HepG2 (cell line): ENCODE measurements around the gene DIRAS1. TPM values are rescaled to one million over a fixed set of nuclear protein-coding genes. Genes with fewer than 3 reads are reported as not detected.

ENCODE experiments used
- CREBL2 ChIP-seq: sonication (generic); formaldehyde crosslinking; IDR thresholded peaks from 2 replicates; pipeline ENCODE4 v1.8.1; 2023; ENCODE audit warnings: missing genetic modification reagents, mild to moderate bottlenecking, borderline replicate concordance
- FOXA3 ChIP-seq: IDR thresholded peaks from 2 replicates; pipeline ENCODE4 v1.6.1; 2016; ENCODE audit warnings: missing genetic modification reagents, missing compliant biosample characterization
- FOXM1 ChIP-seq: sonication (generic); formaldehyde crosslinking; IDR thresholded peaks from 2 replicates; pipeline ENCODE4 v1.5.0; 2020; ENCODE audit warnings: missing genetic modification reagents
- KDM1A ChIP-seq: IDR thresholded peaks from 2 replicates; pipeline ENCODE4 v1.6.1; 2016; ENCODE audit warnings: missing compliant biosample characterization
- KLF15 ChIP-seq: sonication (generic); formaldehyde crosslinking; IDR thresholded peaks from 2 replicates; pipeline ENCODE4 v1.8.1; 2023; ENCODE audit warnings: borderline replicate concordance, mild to moderate bottlenecking, inconsistent platforms, missing genetic modification reagents, mixed read lengths
- NFE2L1 ChIP-seq: sonication (generic); formaldehyde crosslinking; IDR thresholded peaks from 2 replicates; pipeline ENCODE4 v1.4.0; 2020; ENCODE audit warnings: missing genetic modification reagents, mild to moderate bottlenecking, borderline replicate concordance
- PHF20 ChIP-seq: sonication (generic); formaldehyde crosslinking; IDR thresholded peaks from 2 replicates; pipeline ENCODE4 v1.5.0; 2020; ENCODE audit warnings: mild to moderate bottlenecking, missing genetic modification reagents
- RELA ChIP-seq: sonication (generic); formaldehyde crosslinking; IDR thresholded peaks from 2 replicates; pipeline ENCODE4 v1.4.0; 2020; ENCODE audit warnings: missing genetic modification reagents
- SRSF9 ChIP-seq: fragments of 200-400 bp; formaldehyde crosslinking; IDR thresholded peaks from 2 replicates; pipeline ENCODE4 v1.6.1; 2018; ENCODE audit warnings: borderline replicate concordance, mild to moderate bottlenecking, low read depth, low read length; ENCODE audit not compliant: insufficient read depth, poor library complexity, severe bottlenecking
- TEAD2 ChIP-seq: sonication (generic); formaldehyde crosslinking; IDR thresholded peaks from 2 replicates; pipeline ENCODE4 v1.9.0; 2021; ENCODE audit warnings: missing genetic modification reagents
- ZC3H4 ChIP-seq: sonication (generic); formaldehyde crosslinking; IDR thresholded peaks from 2 replicates; pipeline ENCODE4 v1.4.0; 2020; ENCODE audit warnings: missing genetic modification reagents, borderline replicate concordance
- ZFP36 ChIP-seq: fragments of 150-350 bp; IDR thresholded peaks from 2 replicates; pipeline ENCODE4 v1.6.1; 2018; ENCODE audit warnings: borderline replicate concordance, low read length, low read depth; ENCODE audit not compliant: partially characterized antibody
- ZFY ChIP-seq: sonication (generic); formaldehyde crosslinking; IDR thresholded peaks from 2 replicates; pipeline ENCODE4 v1.4.0; 2020; ENCODE audit warnings: missing genetic modification reagents
- ZNF20 ChIP-seq: sonication (generic); formaldehyde crosslinking; IDR thresholded peaks from 2 replicates; pipeline ENCODE4 v1.4.0; 2020; ENCODE audit warnings: mild to moderate bottlenecking, moderate library complexity, missing genetic modification reagents
- ZNF280B ChIP-seq: sonication (generic); formaldehyde crosslinking; IDR thresholded peaks from 2 replicates; pipeline ENCODE4 v1.5.0; 2020; ENCODE audit warnings: missing genetic modification reagents, mild to moderate bottlenecking, borderline replicate concordance
- ZNF337 ChIP-seq: sonication (generic); formaldehyde crosslinking; IDR thresholded peaks from 2 replicates; pipeline ENCODE4 v1.5.1; 2020; ENCODE audit warnings: missing genetic modification reagents, low read depth, mild to moderate bottlenecking, borderline replicate concordance
- ZNF556 ChIP-seq: sonication (generic); formaldehyde crosslinking; IDR thresholded peaks from 2 replicates; pipeline ENCODE4 v1.4.0; 2020; ENCODE audit warnings: mild to moderate bottlenecking, missing genetic modification reagents, borderline replicate concordance
- ZNF724P ChIP-seq: sonication (generic); formaldehyde crosslinking; IDR thresholded peaks from 2 replicates; pipeline ENCODE4 v1.8.0; 2022; ENCODE audit warnings: missing genetic modification reagents, borderline replicate concordance
- ZNF777 ChIP-seq: sonication (generic); formaldehyde crosslinking; IDR thresholded peaks from 2 replicates; pipeline ENCODE4 v1.4.0; 2020; ENCODE audit warnings: missing genetic modification reagents
- ZNF841 ChIP-seq: sonication (generic); formaldehyde crosslinking; IDR thresholded peaks from 2 replicates; pipeline ENCODE4 v1.8.1; 2023; ENCODE audit warnings: missing genetic modification reagents, borderline replicate concordance
- ZSCAN25 ChIP-seq: sonication (generic); formaldehyde crosslinking; IDR thresholded peaks from 2 replicates; pipeline ENCODE4 v1.8.0; 2022; ENCODE audit warnings: mild to moderate bottlenecking, missing genetic modification reagents
- polyA plus RNA-seq, 8 experiments: library from polyadenylated mRNA; depleted of rRNA in 3 of 8; stranded (reverse) in 7 of 8; unstranded in 1 of 8; fragments of >200 nt; fragmentation: Illumina TruSeq in 4 of 8; extraction: Trizol in 4 of 8; gene quantifications; 2 replicates each; pipeline versions ENCODE4 v1.2.1 to v1.2.3, GENCODE V29; 2011 to 2016; ENCODE audit warnings: low read depth in 4 of 8, missing spikeins in 1 of 8, mixed read lengths in 1 of 8; ENCODE audit not compliant: insufficient read depth in 1 of 8
- total RNA-seq, 5 experiments: library from RNA; depleted of rRNA; stranded (reverse); fragments of >200 nt; fragmentation: Illumina TruSeq; extraction: Trizol; gene quantifications; 2 replicates each; pipeline ENCODE4 v1.2.3, GENCODE V29; 2016; ENCODE audit warnings: low read depth in 1 of 5
- TF ChIP-seq, protein P1 (sequence below), 2 experiments: sonication (generic) in 1 of 2; formaldehyde crosslinking in 1 of 2; IDR thresholded peaks; 2 replicates each; pipeline versions ENCODE4 v1.4.0 to v1.6.1; 2016 to 2020; ENCODE audit warnings: borderline replicate concordance in 1 of 2, low read depth in 1 of 2, mild to moderate bottlenecking in 1 of 2, missing genetic modification reagents in 1 of 2

DIRAS1 gene
- total and polyA plus RNA-seq, 2 of the 13 experiments (the other 11 are each of a cell fraction or from before 2014, with no cell fraction given), result 0.97 to 1.8 TPM

GRCh38 chr19:2702170-2703076 is 18.7 kb downstream of the DIRAS1 start, which contains the start of gene GNG7 (continued):
- peak; percentile 52; the same call in 1 of the 2 replicates for TF ChIP-seq PHF20
- TF ChIP-seq TEAD2, result no peak
- TF ChIP-seq KLF15 (CRISPR knock-in tag), result no peak
- no peak for TF ChIP-seq ZNF777
- TF ChIP-seq NFE2L1, result no peak
- no peak for TF ChIP-seq CREBL2 (CRISPR knock-in tag)
- no peak for TF ChIP-seq ZNF280B (CRISPR knock-in tag)
- TF ChIP-seq ZSCAN25 (CRISPR knock-in tag), result no peak
- TF ChIP-seq ZNF841, result no peak
- TF ChIP-seq ZNF724P (CRISPR knock-in tag), result no peak
- no peak for TF ChIP-seq RELA (CRISPR knock-in tag)
- TF ChIP-seq KDM1A (CRISPR knock-in tag), result 0 out of 2 replicates have a peak, but pooled peaks have one; percentile 13
- no peak for TF ChIP-seq ZNF20
- no peak for TF ChIP-seq SRSF9
- TF ChIP-seq, protein P1, sequence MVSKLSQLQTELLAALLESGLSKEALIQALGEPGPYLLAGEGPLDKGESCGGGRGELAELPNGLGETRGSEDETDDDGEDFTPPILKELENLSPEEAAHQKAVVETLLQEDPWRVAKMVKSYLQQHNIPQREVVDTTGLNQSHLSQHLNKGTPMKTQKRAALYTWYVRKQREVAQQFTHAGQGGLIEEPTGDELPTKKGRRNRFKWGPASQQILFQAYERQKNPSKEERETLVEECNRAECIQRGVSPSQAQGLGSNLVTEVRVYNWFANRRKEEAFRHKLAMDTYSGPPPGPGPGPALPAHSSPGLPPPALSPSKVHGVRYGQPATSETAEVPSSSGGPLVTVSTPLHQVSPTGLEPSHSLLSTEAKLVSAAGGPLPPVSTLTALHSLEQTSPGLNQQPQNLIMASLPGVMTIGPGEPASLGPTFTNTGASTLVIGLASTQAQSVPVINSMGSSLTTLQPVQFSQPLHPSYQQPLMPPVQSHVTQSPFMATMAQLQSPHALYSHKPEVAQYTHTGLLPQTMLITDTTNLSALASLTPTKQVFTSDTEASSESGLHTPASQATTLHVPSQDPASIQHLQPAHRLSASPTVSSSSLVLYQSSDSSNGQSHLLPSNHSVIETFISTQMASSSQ (IDR thresholded peaks at IDR 0.05; ENCODE audit: low read depth), result no peak
- TF ChIP-seq, protein P1 (CRISPR knock-in tag; IDR thresholded peaks at IDR 0.05; ENCODE audit: borderline replicate concordance), result no peak
- no peak for TF ChIP-seq ZFP36
- TF ChIP-seq ZFY (CRISPR knock-in tag), result peak; percentile 59
- TF ChIP-seq ZC3H4 (CRISPR knock-in tag), result no peak
- 0 out of 2 replicates have a peak, but pooled peaks have one; percentile 11 for TF ChIP-seq FOXA3
- no peak for TF ChIP-seq ZNF337
- no peak for TF ChIP-seq ZNF556 (CRISPR knock-in tag)
- TF ChIP-seq FOXM1, result no peak
